ENCODE measurements around the gene GSTO2.
A peak's percentile ranks its signal among the peaks of the same experiment; 100 is the strongest.

Gene GSTO2

GRCh38 chr10:104326991-104327610 is 58.1 kb downstream of the GSTO2 start:
- no peak for DNase-seq (ENCODE audit: low spot score)

- DNase-seq (ENCODE audit: low spot score): no peak
Observed at GRCh38 chr10:104327745-104328645, 59.0 kb downstream of the GSTO2 start.

- DNase-seq (ENCODE audit: low spot score): no peak
Observed at GRCh38 chr10:104328646-104328895, 59.6 kb downstream of the GSTO2 start.

GRCh38 chr10:104328896-104329710 is 60.1 kb downstream of the GSTO2 start:
- DNase-seq (ENCODE audit: low spot score): peak; percentile 37

GRCh38 chr10:104329735-104330134 is 60.8 kb downstream of the GSTO2 start:
- DNase-seq (ENCODE audit: low spot score): no peak

- peak; percentile 14 for DNase-seq (ENCODE audit: low spot score)
Observed at GRCh38 chr10:104330168-104331110, 61.5 kb downstream of the GSTO2 start.

GRCh38 chr10:104331208-104331838 is 62.3 kb downstream of the GSTO2 start:
- no peak for DNase-seq (ENCODE audit: low spot score)

GRCh38 chr10:104332243-104333031 is 63.5 kb downstream of the GSTO2 start:
- DNase-seq (ENCODE audit: low spot score): no peak

- DNase-seq (ENCODE audit: low spot score): no peak
Observed at GRCh38 chr10:104333032-104333727, 64.2 kb downstream of the GSTO2 start.

GRCh38 chr10:104333728-104334373 is 64.9 kb downstream of the GSTO2 start:
- no peak for DNase-seq (ENCODE audit: low spot score)

GRCh38 chr10:104334561-104334960 is 65.6 kb downstream of the GSTO2 start:
- no peak for DNase-seq (ENCODE audit: low spot score)

GRCh38 chr10:104334965-104335650 is 66.1 kb downstream of the GSTO2 start:
- DNase-seq (ENCODE audit: low spot score): no peak

GRCh38 chr10:104336821-104337467 is 68.0 kb downstream of the GSTO2 start:
- no peak for DNase-seq (ENCODE audit: low spot score)

GRCh38 chr10:104337521-104337984 is 68.6 kb downstream of the GSTO2 start:
- no peak for DNase-seq (ENCODE audit: low spot score)

- peak; percentile 45 for DNase-seq (ENCODE audit: low spot score)
Observed at GRCh38 chr10:104337985-104338735, 69.2 kb downstream of the GSTO2 start, which contains the start of gene ITPRIP. Gene ITPRIP, minus strand, starts transcription at chr10:104338465. Its CDS starts 22,414 bp downstream, at chr10:104316051.

GRCh38 chr10:104339469-104340110 is 70.6 kb downstream of the GSTO2 start:
- DNase-seq (ENCODE audit: low spot score): no peak

GRCh38 chr10:104340111-104340526 is 71.1 kb downstream of the GSTO2 start:
- no peak for DNase-seq (ENCODE audit: low spot score)
